NCI-H2227 treated with DMSO at 0.1 percent for 48 hours (cell line): ENCODE data around the gene TEX38.
A peak's percentile ranks its signal among the peaks of the same experiment; 100 is the strongest.
"Not testable (repeated sequence)": the region's sequence is repeated elsewhere in the genome, so short reads cannot be mapped to it uniquely, and the experiment has no call there.

Source experiments
- DNase-seq: peaks from one replicate; lab custom pipeline; 2025; lab: John Stamatoyannopoulos, UW

Gene TEX38

DNA sequence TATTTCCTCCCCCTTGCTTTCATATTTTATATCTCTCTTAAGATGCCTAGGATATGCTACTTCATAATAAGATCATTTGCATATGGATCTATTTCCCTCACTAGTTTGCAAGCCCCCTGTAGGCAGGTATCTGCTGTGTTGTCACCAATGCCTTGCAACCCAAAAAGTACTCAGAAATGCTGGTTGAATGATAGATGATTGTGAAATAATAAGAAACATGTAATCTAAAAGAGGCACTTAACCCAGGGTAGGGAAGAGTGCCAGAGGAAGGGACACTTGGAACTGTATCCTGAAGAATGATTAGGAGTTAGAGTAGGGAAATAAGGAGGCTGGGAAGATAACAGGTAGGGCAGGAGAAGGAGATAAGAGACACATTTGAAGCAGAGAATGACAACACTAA, 15.8 kb upstream of the TEX38 start:
- DNase-seq: no peak

- DNase-seq: no peak
Observed at GRCh38 chr1:46656643-46657042, 15.0 kb upstream of the TEX38 start.

DNA sequence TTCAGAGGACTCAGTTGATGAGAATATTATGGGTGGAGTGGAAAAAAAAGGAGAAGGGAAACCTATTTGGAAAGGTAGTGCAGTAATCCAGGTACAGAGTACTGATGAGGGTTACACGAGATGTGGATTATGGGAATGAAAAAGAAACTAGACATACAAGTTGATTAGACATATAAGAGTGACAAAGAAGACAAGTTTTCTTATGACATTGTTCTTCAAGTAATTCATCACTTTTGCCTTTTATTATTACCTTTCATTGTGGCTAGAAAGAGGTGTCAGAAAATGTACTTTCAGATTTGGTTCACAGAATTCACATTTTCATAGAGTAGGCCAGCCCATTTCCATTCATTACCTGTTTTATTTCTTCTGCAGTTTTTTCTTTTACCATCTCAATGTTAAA, 13.9 kb upstream of the TEX38 start:
- no peak for DNase-seq

DNA sequence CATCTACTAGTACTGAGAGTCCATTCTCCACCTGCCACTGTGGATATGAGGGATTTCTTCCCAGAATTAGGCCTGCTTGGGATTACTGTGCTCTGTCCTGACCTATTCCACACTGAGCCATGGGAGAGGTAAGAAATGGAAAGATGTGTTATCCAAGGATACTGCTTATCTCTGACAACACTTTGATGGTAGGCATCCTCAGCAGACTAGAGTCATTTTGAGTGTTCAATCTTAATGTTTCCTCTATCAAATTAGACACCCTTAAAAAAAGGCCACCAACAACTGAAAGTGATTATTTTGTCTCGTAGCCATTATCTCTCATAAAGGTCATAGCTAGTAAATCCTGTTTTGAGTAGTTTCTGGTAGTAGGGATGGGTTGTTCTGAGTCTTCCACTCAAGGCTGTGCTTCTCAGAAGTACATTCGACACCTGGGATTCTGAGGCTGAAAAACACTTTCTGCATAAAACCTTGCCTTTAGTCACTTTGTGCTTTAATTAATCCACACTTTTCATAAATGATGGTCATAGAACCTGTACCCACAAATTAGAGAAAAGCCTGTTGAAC, 12.3 kb upstream of the TEX38 start:
- DNase-seq: no peak

- not testable (repeated sequence) for DNase-seq
Observed at GRCh38 chr1:46660116-46660515, 11.5 kb upstream of the TEX38 start.

DNA sequence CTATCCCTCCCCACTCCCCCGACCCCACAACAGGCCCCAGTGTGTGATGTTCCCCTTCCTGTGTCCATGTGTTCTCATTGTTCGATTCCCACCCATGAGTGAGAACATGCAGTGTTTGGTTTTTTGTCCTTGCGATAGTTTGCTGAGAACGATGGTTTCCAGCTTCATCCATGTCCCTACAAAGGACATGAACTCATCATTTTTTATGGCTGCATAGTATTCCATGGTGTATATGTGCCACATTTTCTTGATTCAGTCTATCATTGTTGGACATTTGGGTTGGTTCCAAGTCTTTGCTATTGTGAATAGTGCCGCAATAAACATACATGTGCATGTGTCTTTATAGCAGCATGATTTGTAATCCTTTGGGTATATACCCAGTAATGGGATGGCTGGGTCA, 8.7 kb upstream of the TEX38 start:
- DNase-seq: not testable (repeated sequence)

GRCh38 chr1:46665983-46666382, 5.7 kb upstream of the TEX38 start:
- no peak for DNase-seq

GRCh38 chr1:46667782-46668760, 3.6 kb upstream of the TEX38 start, which contains the start of gene ATPAF1:
Gene ATPAF1 (minus strand): TSS chr1:46668364. CDS start chr1:46668322, 42 bp downstream.
- DNase-seq: peak; percentile 65

GRCh38 chr1:46670134-46670533, 1.5 kb upstream of the TEX38 start:
- no peak for DNase-seq

- DNase-seq: no peak
Observed at GRCh38 chr1:46672696-46673095, 1.0 kb downstream of the TEX38 start.

GRCh38 chr1:46673749-46674182, 2.1 kb downstream of the TEX38 start:
- no peak for DNase-seq

- DNase-seq: no peak
Observed at GRCh38 chr1:46675549-46676314, 4.1 kb downstream of the TEX38 start.

- no peak for DNase-seq
Observed at GRCh38 chr1:46676531-46676930, 4.9 kb downstream of the TEX38 start.

- DNase-seq: no peak
Observed at GRCh38 chr1:46677339-46677738, 5.7 kb downstream of the TEX38 start.

DNA sequence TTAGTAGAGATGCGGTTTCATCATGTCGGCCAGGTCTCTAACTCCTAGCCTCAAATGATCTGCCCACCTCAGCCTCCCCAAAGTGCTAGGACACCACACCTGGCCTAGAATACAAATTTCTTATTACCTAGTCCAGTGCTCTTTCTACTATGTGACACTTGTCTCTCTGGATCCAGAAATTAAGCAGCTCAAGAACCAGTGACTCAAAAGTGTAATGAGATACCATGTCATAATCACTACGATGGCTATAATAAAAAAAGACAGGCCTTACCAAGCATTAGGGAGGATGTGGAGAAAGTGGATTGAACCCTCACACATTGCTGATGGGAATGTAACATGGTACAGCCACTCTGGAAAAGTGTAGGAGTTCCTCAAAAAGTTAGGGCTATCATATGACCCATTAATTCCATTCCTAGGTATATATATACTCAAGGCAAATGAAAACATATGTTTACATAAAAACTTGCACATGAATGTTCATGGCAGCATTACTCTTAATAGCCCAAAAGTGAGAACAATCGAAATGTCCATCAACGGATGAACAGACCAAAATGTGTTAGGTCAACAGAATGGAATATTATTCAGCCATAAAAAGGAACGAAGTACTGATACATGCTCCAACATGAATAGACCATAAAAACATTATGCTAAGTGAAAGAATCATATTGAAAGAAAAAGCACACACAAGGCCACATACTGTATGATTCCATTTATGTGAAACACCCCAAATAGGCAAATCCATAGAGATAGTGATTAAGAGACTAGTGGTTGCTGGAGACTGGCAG, 8.3 kb downstream of the TEX38 start:
- no peak for DNase-seq

DNA sequence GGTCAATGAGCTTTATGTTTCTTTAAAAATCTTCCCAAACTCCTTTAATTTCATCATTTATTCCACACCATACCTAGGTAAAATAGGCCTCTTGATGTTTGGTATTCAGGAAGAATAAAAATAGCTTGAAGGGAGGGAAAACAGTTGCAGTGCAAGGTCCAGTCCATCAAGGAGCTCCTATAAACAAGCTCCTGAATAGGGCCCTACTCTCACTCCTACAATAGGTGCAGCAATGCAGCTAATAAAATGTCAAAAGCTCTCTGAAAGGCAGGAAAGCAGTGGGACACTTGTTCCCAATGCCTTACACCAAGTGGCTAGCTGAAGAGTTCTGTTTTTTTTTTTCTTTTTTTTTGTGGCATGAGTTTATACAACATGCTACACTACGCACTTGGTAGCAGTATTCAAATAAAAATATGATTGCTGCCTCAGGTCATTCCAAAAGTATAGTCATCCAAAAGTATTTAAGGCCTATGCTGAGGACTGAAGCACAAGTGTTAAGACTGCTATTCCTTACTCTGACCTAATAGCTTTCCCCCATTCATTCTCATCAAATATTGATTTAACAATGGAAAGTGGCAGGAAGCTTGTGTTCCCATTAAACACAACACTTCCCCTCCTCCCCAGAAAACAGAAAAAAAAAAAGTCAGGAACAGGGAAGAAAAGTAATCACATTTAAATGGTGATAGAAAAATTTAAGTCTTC, 9.8 kb downstream of the TEX38 start:
- no peak for DNase-seq

GRCh38 chr1:46682064-46682463, 10.4 kb downstream of the TEX38 start:
- DNase-seq: no peak

GRCh38 chr1:46684670-46685069, 13.0 kb downstream of the TEX38 start:
- DNase-seq: no peak

- no peak for DNase-seq
Observed at GRCh38 chr1:46686255-46686654, 14.6 kb downstream of the TEX38 start.

GRCh38 chr1:46687093-46687659, 15.5 kb downstream of the TEX38 start:
- DNase-seq: no peak
